IMR-90 (cell line): ENCODE data around the gene SVEP1.

Source experiments
- CEBPB ChIP-seq: IDR thresholded peaks from 2 replicates; pipeline ENCODE4 v1.6.1; 2012; ENCODE audit warnings: low read depth, low read length, improper control_type of control experiment
- CTCF ChIP-seq: conservative IDR thresholded peaks from 2 replicates; pipeline ENCODE4 v1.5.1; 2012; ENCODE audit warnings: mild to moderate bottlenecking, low read depth, low read length, improper control_type of control experiment
- SMC3 ChIP-seq: fragments of 150-350 bp; IDR thresholded peaks from 2 replicates; pipeline ENCODE4 v1.6.1; 2016; ENCODE audit warnings: low read depth, mild to moderate bottlenecking, antibody characterized with exemption, low read length, moderate library complexity
- USF2 ChIP-seq: fragments of 150-350 bp; IDR thresholded peaks from 2 replicates; pipeline ENCODE4 v1.6.1; 2017; ENCODE audit warnings: mild to moderate bottlenecking, antibody characterized with exemption, low read length, low read depth

- TF ChIP-seq CEBPB: no peak
- TF ChIP-seq USF2: no peak
- no peak for TF ChIP-seq SMC3
- TF ChIP-seq CTCF: no peak
Measured at GRCh38 chr9:110320651-110321445, 258.7 kb downstream of the SVEP1 start.
